HG02840 (cell line): ENCODE measurements around the gene TSPY1.
"Not testable (repeated sequence)": the region's sequence is repeated elsewhere in the genome, so short reads cannot be mapped to it uniquely, and the experiment has no call there.

ENCODE experiments used
- ATAC-seq: cut with Tn5 transposase; IDR thresholded peaks from one replicate; pipeline ENCODE4 v1.9.1; 2021; ENCODE audit warnings: mild to moderate bottlenecking, moderate library complexity, moderate number of reproducible peaks; ENCODE audit not compliant: unreplicated experiment, low FRiP score

TSPY1 gene

GRCh38 chrY:9466655-9467054, at the start of gene TSPY1:
Gene TSPY1, plus strand, starts transcription at chrY:9466955. Its CDS starts 46 bp downstream, at chrY:9467001.
- ATAC-seq = not testable (repeated sequence)

- ATAC-seq = not testable (repeated sequence)
These were observed 20.2 kb downstream of the TSPY1 start, which contains the start of gene TSPY9 for GRCh38 chrY:9486967-9487366. Gene TSPY9, plus strand, starts transcription at chrY:9487267. Its CDS starts 46 bp downstream, at chrY:9487313.

DNA sequence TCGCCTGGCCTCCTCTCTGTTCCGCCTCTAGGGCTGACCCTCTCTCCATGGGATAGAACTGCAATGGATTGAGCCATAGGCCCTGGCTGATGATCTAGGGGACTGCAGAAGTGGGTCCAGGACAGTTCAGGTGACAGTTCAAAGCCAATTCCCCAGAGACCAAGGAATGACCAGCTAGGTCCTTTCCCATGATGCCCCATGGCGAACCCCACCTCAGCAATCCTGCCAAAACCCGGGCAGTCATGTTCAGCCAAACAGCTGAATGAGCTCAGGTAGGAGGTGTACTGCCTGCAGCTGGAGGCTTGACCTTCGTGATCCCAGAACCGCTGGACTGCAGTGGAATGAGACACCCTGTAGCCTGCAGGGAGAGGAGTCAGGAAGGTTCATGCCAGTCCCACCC, 37.6 kb downstream of the TSPY1 start:
- ATAC-seq = not testable (repeated sequence)

- ATAC-seq = not testable (repeated sequence)
These were observed 49.5 kb downstream of the TSPY1 start for GRCh38 chrY:9516287-9516686.
